Central memory CD8-positive, alpha-beta T cell (primary cell): ENCODE results near the gene ITIH6.
"Not testable (repeated sequence)": the region's sequence is repeated elsewhere in the genome, so short reads cannot be mapped to it uniquely, and the experiment has no call there.

ENCODE experiments used
- ATAC-seq: fragments of 150-1000 bp; cut with Tn5 transposase; replicated peaks from 2 replicates; pipeline ENCODE4 v1.10.0; 2022; ENCODE audit warnings: mild to moderate bottlenecking, moderate FRiP score, moderate number of reproducible peaks; ENCODE audit not compliant: poor library complexity, severe bottlenecking; ENCODE audit errors: extremely low read depth
- DNase-seq, 2 donors: peaks; one replicate each; pipeline ENCODE4 v3.0.0; 2021; ENCODE audit warnings: low spot score in 2 of 2
- H3K27ac Mint-ChIP-seq: one replicate; pipeline ENCODE4 v1.8.0; 2022; ENCODE audit warnings: low read depth, mild to moderate bottlenecking, moderate library complexity, mixed read lengths
- H3K27me3 Mint-ChIP-seq: one replicate; pipeline ENCODE4 v1.8.0; 2022; ENCODE audit warnings: mixed read lengths
- H3K36me3 Mint-ChIP-seq: one replicate; pipeline ENCODE4 v1.8.0; 2022; ENCODE audit warnings: mild to moderate bottlenecking, moderate library complexity, mixed read lengths; ENCODE audit not compliant: insufficient read depth
- H3K4me1 Mint-ChIP-seq: one replicate; pipeline ENCODE4 v1.8.0; 2022; ENCODE audit warnings: mixed read lengths
- H3K4me3 Mint-ChIP-seq: one replicate; pipeline ENCODE4 v1.8.0; 2022; ENCODE audit warnings: mild to moderate bottlenecking, moderate library complexity, mixed read lengths
- H3K9me3 Mint-ChIP-seq: one replicate; pipeline ENCODE4 v1.8.0; 2022; ENCODE audit warnings: mixed read lengths

The ITIH6 gene

GRCh38 chrX:54798137-54798536 lies at the start of gene ITIH6:
TSS of gene ITIH6 (minus strand) at chrX:54798255. CDS start at chrX:54798210, 45 bp downstream.
- DNase-seq (no peak), ATAC-seq (no peak)
- Mint-ChIP-seq H3K36me3 (no peaks in the 10 kb centered on the region), H3K27ac (no peak within 1 kb of the TSS), H3K9me3 (no peaks in the 10 kb centered on the region), H3K27me3 (no peaks in the 10 kb centered on the region), H3K4me1 (no peaks in the 10 kb centered on the region), H3K4me3 (no peak within 1 kb of the TSS)

- H3K9me3 Mint-ChIP-seq, DNase-seq, H3K4me1 Mint-ChIP-seq, H3K27ac Mint-ChIP-seq, H3K36me3 Mint-ChIP-seq, ATAC-seq, H3K4me3 Mint-ChIP-seq: not testable (repeated sequence)
- peaks cover 17% of the 10 kb centered on the region for H3K27me3 Mint-ChIP-seq
Observed at GRCh38 chrX:54847700-54848099, 49.6 kb upstream of the ITIH6 start.

- Mint-ChIP-seq H3K9me3 (no peaks in the 10 kb centered on the region), H3K27ac (no peak overlapping the region), H3K36me3 (no peaks in the 10 kb centered on the region), H3K4me1 (no peaks in the 10 kb centered on the region), H3K4me3 (no peak overlapping the region), H3K27me3 (peaks cover 34% of the 10 kb centered on the region)
- DNase-seq (no peak), ATAC-seq (no peak)
Observed at GRCh38 chrX:54843050-54843449, 45.0 kb upstream of the ITIH6 start.

GRCh38 chrX:54842607-54843006 lies 44.6 kb upstream of the ITIH6 start:
- Mint-ChIP-seq H3K27ac (no peak overlapping the region), H3K36me3 (no peaks in the 10 kb centered on the region), H3K4me1 (no peaks in the 10 kb centered on the region), H3K9me3 (no peaks in the 10 kb centered on the region), H3K27me3 (peaks cover 39% of the 10 kb centered on the region), H3K4me3 (no peak overlapping the region)
- ATAC-seq (no peak), DNase-seq (no peak)

- H3K27me3 Mint-ChIP-seq = peaks cover 52% of the 10 kb centered on the region
- not testable (repeated sequence) for H3K4me3 Mint-ChIP-seq, H3K36me3 Mint-ChIP-seq, ATAC-seq, H3K4me1 Mint-ChIP-seq, H3K27ac Mint-ChIP-seq, DNase-seq, H3K9me3 Mint-ChIP-seq
Observed at GRCh38 chrX:54841184-54841874, 43.3 kb upstream of the ITIH6 start.

- no peak for ATAC-seq
- no peak for DNase-seq
- Mint-ChIP-seq H3K9me3 (no peaks in the 10 kb centered on the region), H3K36me3 (no peaks in the 10 kb centered on the region), H3K4me1 (no peaks in the 10 kb centered on the region), H3K27ac (no peak overlapping the region), H3K27me3 (peaks cover 65% of the 10 kb centered on the region), H3K4me3 (no peak overlapping the region)
Observed at GRCh38 chrX:54838583-54838982, 40.5 kb upstream of the ITIH6 start.

- Mint-ChIP-seq H3K4me3 (no peak overlapping the region), H3K27me3 (peaks cover 7% of the 10 kb centered on the region), H3K9me3 (no peaks in the 10 kb centered on the region), H3K4me1 (no peaks in the 10 kb centered on the region), H3K27ac (no peak overlapping the region), H3K36me3 (peaks cover 3% of the 10 kb centered on the region)
- ATAC-seq (no peak), DNase-seq (no peak)
Observed at GRCh38 chrX:54826598-54826997, 28.5 kb upstream of the ITIH6 start.

GRCh38 chrX:54825716-54826438 lies 27.8 kb upstream of the ITIH6 start:
- peak overlapping the region; percentile 74 for H3K27ac Mint-ChIP-seq
- H3K36me3 Mint-ChIP-seq = peaks cover 3% of the 10 kb centered on the region
- H3K4me1 Mint-ChIP-seq = no peaks in the 10 kb centered on the region
- ATAC-seq (no peak), DNase-seq (no peak)
- no peaks in the 10 kb centered on the region for H3K9me3 Mint-ChIP-seq
- peaks cover under 1% of the 10 kb centered on the region for H3K27me3 Mint-ChIP-seq
- H3K4me3 Mint-ChIP-seq = no peak overlapping the region

- peaks cover 3% of the 10 kb centered on the region for H3K36me3 Mint-ChIP-seq
- no peak overlapping the region for H3K27ac Mint-ChIP-seq
- no peak for ATAC-seq
- DNase-seq = no peak
- no peaks in the 10 kb centered on the region for H3K4me1 Mint-ChIP-seq
- no peaks in the 10 kb centered on the region for H3K27me3 Mint-ChIP-seq
- H3K4me3 Mint-ChIP-seq = no peak overlapping the region
- no peaks in the 10 kb centered on the region for H3K9me3 Mint-ChIP-seq
Observed at GRCh38 chrX:54824722-54825121, 26.7 kb upstream of the ITIH6 start.

GRCh38 chrX:54824195-54824594 lies 26.1 kb upstream of the ITIH6 start:
- Mint-ChIP-seq H3K4me3 (no peak overlapping the region), H3K9me3 (no peaks in the 10 kb centered on the region), H3K36me3 (peaks cover 3% of the 10 kb centered on the region), H3K27ac (no peak overlapping the region), H3K4me1 (no peaks in the 10 kb centered on the region), H3K27me3 (no peaks in the 10 kb centered on the region)
- ATAC-seq = no peak
- DNase-seq = no peak

- Mint-ChIP-seq H3K9me3 (no peaks in the 10 kb centered on the region), H3K27me3 (no peaks in the 10 kb centered on the region)
- DNase-seq = no peak
Observed at GRCh38 chrX:54821310-54821709, 23.3 kb upstream of the ITIH6 start.

GRCh38 chrX:54820737-54821136 lies 22.7 kb upstream of the ITIH6 start:
- Mint-ChIP-seq H3K4me3 (no peak overlapping the region), H3K4me1 (peaks cover 6% of the 10 kb centered on the region), H3K27me3 (no peaks in the 10 kb centered on the region), H3K36me3 (peaks cover 5% of the 10 kb centered on the region), H3K27ac (no peak overlapping the region), H3K9me3 (no peaks in the 10 kb centered on the region)
- DNase-seq (no peak), ATAC-seq (no peak)

More at GRCh38 chrX:54821310-54821709, 23.3 kb upstream of the ITIH6 start:
- Mint-ChIP-seq H3K27ac (no peak overlapping the region), H3K36me3 (peaks cover 4% of the 10 kb centered on the region), H3K4me1 (peaks cover 6% of the 10 kb centered on the region), H3K4me3 (no peak overlapping the region)
- no peak for ATAC-seq

GRCh38 chrX:54819201-54819600 lies 21.1 kb upstream of the ITIH6 start:
- Mint-ChIP-seq H3K4me3 (no peak overlapping the region), H3K27me3 (no peaks in the 10 kb centered on the region), H3K4me1 (peaks cover 6% of the 10 kb centered on the region), H3K27ac (no peak overlapping the region), H3K36me3 (peaks cover 6% of the 10 kb centered on the region), H3K9me3 (no peaks in the 10 kb centered on the region)
- no peak for ATAC-seq
- DNase-seq = no peak
